ENCODE results near the gene CACNB4.
"Not testable (repeated sequence)": the region's sequence is repeated elsewhere in the genome, so short reads cannot be mapped to it uniquely, and the experiment has no call there.

The CACNB4 gene

DNA sequence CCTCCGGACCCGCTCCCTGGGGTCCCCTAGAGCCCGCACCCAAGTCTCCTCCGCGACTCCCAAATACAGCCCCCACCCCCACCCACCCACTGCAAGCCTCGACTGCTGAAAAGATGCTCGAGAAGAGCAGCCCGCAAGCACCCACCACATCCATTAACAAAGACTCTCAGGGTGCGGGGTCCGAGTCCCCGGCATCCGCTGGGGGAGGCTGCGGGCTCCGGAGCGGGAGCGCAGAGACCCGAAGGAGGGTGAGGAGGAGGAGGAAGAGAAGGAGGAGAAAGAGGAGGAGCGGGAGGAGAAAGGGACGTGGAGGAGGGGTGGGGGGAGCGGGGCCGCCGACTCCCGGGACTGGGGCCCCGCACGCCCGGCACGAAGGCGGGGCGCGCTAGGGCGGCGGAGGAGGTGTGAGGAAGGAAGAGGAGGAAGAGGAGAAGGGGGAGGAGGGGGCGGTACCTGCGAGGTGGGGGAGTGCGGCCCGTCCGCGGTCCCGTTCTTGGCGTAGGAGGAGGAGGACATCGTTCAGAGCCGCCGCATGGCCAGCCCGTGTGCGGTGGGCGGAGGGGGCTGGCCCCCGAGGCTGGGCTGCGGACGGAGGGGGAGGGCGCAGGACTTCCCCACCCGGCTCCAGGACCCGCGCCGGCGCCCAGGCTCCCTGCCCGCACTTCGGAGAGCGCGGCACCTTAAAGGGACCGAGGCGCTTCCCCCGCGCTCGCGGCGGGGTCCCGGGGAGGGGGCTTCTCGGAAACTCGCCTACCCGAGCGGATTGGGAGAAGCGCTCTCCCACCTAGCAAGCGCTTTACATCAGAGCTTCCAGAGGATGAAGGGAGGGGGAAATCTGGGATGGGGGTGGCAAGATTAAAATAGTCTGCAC is at the start of gene CACNB4:
Gene CACNB4 (minus strand): TSS at position 549 of the 871 bp plus-strand sequence.
- no peak for DNase-seq

DNA sequence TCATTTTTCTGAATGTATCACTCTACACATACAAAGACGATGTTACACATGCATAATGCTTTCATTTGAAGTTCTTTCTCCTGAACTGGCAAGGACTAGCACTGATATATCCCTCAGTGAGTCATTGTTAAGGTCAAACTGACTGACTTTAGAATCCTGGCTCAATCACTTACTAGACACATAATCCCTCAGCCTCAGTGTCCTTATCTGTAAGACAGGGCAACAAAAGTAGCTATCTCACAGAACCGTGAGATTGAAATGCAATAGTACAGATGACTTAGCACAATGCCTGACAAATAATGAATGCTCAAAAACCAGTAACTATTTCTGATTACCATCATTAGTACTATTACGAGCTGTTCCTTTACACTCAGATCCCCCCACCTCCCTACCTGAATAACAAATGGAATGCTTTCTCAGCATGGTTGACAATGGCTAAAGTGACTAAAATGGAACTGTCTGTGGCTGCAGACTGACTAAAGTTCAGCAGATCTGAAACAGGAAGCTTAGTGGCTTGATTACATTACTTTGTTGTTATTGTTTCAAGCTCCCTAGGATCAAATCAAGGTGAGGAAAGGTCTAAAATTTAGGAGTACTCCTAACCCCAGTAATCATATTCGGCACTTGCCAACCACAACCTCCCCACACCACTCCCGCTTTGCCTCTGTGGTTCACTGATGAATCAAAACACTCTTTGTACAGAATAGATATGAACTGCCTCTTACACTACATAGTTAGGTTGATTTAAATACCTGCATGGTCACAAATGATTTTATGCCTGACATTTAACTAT is 35.8 kb upstream of the CACNB4 start:
- no peak for DNase-seq

DNA sequence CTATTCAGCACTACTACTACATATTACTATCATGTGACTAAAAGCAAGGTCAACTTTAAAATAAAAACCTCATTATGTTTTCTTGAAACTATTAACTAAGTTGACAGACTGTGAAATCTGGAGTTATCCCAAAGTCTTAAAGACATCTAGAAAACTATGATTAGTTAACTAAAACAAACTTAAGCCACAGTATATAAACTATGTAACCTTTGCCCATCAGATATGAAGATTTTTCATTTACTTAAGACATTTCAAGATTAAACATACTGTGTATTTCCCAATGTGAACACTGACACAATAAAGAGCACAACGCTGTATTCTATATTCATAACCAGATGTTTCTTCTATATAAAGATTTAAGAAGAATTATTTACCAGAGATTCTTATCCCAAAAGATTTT is 33.5 kb upstream of the CACNB4 start:
- no peak for DNase-seq

DNA sequence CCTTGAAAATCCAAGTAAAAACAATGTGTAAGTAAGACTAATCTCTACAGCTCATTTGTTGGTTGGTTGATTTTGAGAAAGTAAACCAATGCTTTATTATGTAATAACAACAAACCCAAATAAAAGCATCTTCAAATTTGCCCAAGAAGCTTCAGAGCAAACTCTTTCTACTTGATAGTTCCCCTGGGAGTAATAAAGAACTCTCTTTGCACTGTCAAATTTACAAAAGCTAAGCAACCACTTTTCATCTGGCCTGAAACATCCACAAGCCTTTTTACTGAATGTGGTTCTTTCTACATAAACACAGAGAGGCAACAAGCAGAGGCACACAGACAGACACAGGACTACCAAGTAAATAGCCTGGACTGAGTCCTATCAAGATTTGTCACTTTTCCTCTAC is 28.8 kb upstream of the CACNB4 start:
- DNase-seq: no peak

DNA sequence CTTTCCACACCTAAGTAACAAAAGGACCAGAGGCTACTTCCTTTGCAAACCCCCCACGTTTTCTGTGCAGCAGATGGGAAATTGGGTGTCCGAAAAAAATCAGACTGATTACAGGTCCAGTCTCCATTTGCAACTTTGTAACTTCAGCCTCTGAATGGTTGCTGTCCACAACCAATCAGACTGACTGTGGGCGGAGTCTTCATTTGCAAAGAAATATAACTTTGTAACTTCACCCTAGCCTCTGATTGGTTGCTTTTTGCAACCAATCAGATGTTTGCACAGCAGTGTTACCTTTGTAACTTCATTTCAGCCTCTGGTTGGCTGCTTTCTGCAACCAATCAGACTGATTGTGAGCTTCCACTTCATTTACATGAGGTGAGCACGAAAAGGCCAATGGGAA is 27.8 kb upstream of the CACNB4 start:
- DNase-seq: no peak

DNA sequence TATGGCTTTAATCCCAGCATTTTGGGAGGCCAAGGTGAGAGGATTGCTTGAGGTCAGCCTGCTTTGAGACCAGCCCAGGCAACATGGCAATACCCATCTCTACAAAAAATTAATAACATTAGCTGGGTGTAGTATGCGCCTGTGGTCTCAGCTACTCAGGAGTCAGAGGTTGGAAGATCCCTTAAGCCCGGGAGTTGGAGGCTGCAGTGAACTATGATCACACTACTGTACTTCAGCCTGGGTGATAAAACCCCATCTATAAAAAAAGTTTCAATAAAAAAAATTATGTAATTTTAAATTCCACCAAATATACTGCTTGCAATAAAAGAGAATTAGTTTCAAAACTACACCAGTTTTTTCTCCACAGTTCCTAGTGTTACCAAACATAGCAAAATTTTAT is 23.3 kb upstream of the CACNB4 start:
- no peak for DNase-seq

DNA sequence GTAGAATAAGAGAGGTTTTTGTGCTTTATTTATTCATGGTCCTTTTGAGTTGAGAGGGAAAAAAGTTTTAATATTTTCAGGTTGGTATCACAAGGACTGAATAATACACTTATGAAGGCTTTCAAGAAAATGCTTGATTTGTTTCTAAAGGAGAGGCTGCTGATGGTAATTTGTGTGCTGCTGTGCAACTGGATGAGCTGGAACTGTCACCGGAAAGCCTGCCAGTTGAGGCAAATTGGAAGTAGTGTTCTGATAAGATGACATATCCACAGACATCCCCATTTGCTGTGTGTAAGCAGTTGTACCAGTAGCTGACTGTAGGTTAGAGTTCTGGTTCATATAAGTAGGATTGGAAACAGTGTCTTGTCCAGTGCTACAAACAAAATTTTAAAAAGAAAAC is 21.6 kb upstream of the CACNB4 start:
- no peak for DNase-seq

DNA sequence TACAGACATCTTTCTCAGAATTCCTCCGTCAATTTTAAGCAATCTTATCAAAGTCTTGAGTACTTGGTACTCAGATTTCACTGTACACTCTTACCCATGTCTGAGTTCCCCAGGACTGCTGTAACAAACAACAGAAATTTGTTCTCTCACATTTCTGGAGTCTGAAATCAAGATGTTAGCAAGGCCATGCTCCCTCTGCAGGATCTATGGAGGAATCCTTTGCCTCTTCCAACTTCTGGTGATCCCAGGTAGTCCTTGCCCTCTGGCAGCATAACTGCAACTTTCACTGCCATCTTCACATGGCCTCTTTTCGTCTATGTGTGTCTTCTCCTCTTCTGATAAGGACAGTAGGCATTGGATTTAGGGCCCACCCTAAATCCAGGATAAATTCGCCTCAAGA is 17.1 kb upstream of the CACNB4 start:
- no peak for DNase-seq

DNA sequence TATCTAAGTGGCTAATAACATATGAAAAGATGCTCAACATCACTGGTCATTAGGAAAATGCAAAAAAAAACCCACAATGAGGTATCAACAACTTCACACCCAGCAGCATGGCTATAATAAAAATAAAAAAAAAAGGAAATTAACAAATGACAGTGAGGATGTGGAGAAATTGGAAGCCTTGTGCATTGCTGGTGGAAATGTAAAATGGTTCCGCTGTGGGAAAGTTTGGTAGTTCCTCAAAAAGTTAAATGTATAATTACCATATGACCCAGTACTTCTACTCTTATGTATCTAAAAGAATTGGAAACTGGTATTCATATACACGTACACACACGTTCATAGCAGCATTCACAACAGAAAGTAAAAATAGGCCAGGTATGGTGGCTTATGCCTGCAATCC is 15.5 kb upstream of the CACNB4 start:
- DNase-seq: no peak

DNA sequence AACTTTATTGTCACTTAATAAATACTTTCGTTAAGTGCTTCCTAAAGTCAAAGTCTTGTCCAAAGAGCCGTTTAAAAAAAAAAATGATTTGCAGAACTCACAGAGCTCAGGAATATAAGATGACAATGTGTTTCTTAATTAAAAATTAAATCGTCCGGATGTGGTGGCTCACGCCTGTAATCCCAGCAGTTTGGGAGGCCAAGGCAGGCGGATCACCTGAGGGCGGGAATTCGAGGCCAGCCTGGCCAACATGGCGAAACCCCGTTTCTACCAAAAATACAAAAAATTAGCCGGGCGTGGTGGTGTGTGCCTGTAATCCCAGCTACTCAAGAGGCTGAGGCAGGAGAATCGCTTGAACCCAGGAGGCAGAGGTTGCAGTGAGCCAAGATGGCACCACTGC is 8.3 kb upstream of the CACNB4 start:
- not testable (repeated sequence) for DNase-seq

DNA sequence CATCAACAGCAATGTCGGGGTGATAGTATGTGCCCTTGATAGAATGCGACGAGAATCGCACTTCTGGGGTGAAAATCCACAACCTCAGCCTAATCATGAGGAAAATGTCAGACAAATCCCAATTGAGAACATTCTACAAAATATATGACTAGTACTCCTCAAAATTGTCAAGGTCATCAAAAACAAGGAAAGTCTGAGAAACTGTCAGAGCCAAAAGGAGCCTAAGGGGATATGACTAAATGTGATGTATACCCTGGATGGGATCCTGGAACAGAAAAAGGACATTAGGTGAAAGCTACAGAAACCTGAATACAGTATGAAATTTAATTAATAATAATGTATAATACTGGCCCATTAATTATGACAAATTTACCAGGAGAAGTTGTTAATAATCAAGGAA is 7.6 kb upstream of the CACNB4 start:
- no peak for DNase-seq

DNA sequence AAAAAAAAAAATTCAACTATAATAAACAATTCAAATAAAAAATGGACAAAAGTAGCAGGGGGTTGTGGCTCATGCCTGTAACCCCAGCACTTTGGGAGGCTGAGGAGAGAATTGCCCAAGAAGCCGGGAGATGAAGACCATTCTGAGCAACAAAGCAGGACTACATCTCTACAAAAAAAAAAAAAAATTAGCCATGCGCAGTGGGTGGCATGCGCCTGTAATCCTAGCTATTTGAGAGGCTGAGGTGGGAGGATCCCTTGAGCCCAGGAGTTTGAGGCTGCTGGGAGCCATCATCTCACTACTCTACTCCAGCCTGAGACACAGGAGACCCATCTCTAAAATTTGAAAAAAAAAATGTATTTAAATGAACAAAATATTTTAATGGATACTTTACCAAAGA is 4.4 kb upstream of the CACNB4 start:
- no peak for DNase-seq

DNA sequence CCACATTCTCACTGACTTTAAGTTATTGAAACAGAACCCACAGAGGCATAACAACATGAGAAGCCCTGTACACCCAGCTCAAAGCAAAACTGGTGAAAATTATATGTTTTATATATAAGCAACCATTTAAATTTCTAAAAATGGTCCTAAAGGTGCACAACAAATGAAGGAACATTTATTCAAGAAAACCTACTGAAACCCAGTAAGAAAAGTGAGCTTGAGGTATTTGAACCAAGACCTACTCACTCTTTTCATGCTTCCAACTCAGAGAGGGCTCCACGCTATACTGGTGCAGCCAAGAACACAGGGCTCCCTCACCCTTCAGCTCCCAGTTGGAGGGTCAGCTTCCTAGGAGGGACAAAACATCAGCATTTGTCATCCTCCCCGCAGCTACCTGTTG is 2.1 kb upstream of the CACNB4 start:
- DNase-seq: no peak

DNA sequence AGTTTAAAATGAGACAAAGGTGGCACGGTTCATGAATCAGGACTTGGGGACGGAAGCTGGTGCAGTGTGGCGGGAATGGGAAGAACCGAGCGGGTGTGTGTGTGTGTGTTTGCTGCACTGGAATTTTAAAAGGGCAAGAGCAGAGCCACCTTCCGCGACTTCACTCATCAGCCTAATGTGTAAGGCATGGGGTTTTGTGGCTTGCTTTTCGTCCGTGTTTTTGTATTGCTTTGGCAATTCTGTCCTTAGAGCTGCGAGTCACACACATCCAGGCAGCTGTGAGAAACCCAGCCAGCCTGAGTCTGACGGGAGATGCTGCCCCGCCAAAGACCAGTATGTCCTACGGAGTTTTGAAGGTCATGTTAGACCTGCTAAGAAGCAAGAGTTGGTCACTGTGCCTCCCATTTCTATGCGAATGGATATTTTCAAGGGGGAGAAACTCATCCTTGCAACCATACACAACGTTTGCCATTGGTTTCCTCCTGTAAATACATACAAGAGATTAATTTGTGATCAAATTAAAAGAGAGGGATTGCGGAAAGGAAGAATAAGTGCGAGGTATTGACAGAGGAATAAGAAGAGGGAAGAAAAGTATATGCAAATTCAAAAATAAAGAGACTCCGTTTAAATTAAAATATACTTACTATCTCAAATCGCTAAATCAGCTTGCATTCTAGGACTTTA is 665 bp upstream of the CACNB4 start:
- DNase-seq: no peak

DNA sequence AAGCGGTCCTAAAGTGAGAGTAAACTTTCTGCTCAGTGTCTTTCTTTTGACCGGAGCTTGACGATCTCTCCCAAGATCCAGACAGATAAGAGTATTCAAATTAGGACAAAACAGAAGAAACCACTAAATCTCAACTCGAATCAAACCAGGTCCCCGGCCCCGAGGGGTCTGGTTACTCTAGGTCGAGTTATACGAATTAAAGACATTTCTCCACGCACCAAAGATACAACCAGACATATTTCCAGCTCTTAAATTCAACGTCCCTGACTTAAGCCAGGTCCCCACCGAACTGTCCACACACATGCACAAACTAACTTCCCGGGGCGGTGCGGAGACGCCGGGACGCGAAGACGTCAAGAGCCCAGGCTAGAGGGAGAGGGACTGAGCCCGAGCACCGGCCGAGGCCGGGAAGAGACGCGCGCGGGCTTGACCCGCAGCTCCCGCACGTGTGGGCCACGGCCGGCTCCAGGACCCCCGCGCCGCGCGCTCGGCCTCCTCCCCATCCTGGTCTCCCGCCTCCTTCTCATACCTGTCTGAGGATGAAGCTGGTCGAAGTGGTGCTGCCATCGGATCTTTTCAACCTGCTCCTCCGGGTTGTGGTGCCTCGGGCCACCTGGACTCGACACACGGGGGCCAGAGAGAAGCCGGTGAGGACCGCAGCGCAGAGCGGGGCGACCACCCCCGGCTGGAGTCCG is 896 bp downstream of the CACNB4 start:
- no peak for DNase-seq

DNA sequence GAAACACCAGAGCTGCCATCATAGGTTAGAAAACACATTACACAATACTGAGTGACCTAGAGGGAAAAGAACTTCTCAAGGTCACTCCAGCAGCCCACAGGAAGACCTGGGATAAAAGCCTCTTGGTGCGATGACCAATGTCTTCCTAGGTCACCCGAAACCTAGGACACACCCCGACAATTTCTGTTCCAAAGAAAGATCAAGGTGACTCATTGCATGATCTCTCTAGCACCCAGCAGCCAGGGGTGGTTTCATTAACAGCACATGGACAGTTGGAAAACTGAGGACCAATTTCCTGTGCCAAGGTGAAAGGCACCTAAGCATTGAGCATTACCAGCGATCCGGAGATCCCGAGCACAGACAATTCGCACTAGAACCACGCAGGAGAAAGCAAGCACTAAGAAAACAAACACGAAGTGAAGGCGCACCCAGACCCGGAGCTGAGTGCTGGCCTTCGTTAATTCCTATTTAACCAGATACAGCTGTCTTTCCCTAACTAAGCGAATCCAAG is 1.5 kb downstream of the CACNB4 start:
- no peak for DNase-seq

DNA sequence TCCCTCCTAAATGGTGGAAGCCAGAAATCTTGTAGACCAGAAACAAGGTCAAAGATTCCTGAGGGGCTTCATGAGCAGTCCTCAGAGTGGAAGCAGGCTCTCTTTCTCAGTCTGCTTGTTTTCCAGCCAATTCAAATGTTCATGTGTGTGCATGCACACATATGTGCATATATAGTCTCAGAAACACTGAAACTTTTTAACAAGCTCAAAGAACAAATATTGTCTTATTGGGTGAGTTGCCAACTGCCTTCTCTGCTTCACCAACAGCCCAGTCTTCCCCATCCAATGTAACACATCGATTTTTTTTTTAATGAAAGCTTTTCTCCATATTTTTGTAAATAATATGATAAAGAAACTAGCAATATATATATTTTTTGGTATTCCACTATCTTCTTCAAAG is 3.7 kb downstream of the CACNB4 start:
- no peak for DNase-seq

DNA sequence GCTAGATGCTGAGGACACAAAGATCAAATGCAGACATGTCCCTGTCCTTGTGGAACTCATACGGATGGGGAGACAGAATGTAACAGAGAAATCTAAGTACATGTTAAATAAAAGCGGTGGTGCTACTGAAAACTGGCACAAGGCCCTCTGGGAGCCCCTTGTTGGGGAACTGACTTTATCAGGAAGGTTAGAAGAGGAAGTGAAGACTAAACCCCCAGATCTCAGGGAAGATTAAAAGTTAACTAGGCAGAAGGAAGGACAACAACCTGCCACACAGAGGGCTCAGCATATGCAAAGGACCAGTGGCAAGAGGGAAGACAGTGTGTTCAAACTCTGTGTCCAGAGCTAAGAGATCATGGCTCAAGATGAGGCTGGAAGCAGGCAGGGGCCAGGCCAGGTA is 4.8 kb downstream of the CACNB4 start:
- no peak for DNase-seq

DNA sequence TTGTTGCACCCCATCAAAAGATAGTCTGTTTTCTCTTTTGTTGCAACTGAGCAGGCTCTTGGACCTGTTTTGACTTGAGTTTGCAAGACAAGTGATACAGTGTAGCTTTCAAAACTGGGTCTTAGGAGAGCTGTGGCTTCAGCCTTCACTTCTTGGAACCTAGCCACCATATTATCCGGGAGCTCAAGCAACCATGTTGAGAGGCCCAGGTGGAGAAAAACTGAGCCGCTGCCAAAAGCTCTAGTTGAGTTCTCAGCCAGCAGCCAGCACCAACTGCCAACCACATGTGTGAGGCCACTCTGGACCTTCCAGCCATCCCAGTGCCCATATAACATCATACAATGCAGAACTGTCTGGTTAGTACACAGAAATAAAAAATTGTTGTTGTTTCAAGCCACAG is 5.4 kb downstream of the CACNB4 start:
- DNase-seq: no peak

DNA sequence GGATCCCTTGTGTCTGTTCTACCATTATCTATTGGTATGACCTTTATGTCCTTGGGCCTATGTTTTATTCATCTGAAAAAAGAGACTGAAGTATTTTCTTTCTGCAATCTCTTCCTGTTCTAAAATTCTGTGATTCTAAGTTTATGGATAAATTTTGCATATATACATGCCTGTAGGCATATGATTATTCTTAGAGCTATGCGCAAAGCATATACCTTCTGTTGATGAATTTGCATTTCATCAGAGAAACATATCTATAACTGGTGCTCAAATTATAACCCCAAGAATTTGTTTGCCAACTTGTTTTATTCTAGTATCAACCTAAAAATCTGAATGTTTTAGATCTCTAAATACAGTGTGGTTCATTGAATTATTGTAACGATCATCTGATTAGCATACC is 6.7 kb downstream of the CACNB4 start:
- no peak for DNase-seq

DNA sequence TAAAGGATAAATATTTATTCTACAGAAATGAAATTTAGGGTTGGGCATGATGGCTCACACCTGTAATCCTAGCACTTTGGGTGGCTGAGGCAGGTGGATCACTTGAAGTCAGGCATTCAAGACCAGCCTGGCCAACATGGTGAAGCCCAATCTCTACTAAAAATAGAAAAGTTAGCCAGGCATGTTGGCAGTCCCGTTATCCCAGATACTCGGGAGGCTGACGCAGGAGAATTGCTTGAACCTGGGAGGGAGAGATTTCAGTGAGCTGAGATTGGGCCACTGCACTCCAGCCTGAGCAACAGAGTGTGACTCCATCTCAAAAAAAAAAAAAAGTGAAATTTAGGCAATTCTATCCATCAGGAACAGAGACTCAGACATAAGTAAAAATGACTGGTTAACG is 8.1 kb downstream of the CACNB4 start:
- not testable (repeated sequence) for DNase-seq

DNA sequence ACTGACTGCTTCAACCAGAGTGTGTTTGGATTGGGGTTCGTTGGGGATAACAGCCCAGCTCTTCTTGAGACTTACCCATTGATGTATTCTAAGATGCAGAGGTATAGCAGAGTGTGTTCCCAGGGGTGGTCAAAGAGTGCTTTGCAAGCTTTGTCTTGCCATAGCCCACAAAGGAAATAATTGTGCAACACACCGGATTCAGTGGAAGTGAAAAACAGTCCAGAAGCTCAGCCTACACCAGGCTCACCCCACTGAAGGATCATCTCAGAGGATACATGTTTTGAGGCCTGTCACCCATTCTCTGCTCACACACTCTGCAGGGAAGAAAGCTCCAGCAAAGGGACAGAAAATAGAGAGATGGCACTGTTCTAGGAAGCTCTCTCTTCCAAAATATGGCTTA is 9.6 kb downstream of the CACNB4 start:
- no peak for DNase-seq

DNA sequence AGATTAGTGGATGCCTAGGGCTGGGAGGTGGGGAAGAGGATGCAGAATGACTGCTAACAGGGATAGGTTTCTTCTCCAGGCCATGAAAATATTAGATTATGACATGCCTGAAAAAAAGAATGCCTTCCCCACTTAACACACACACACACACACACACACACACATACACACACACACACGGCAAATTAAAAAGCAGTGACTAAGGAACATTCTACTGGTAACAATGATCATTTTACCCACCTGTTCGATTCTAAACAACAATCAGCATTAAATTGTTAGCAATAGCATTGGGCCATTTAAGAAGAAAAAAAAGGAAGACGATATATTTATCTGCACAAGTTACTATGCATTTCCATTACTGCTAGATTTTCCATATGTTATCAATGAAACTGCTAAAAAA is 10.8 kb downstream of the CACNB4 start:
- DNase-seq: no peak
